ENCODE measurements around the gene NPSR1. TPM values are rescaled to one million over a fixed set of nuclear protein-coding genes. Genes with fewer than 3 reads are reported as not detected.
A peak's percentile ranks its signal among the peaks of the same experiment; 100 is the strongest.

NPSR1 gene
- total RNA-seq, 1 donor from 2014 or later = not detected

GRCh38 chr7:34750636-34751035 is 92.6 kb downstream of the NPSR1 start:
- ATAC-seq (no peak), DNase-seq (no peak)
- H3K4me1 ChIP-seq = no peaks in the 10 kb centered on the region
- intact Hi-C loops (cut with DNase I) = no loop called here
- no peaks in the 10 kb centered on the region for H3K9me3 ChIP-seq
- no peaks in the 10 kb centered on the region for H3K36me3 ChIP-seq
- TF ChIP-seq, protein P1, sequence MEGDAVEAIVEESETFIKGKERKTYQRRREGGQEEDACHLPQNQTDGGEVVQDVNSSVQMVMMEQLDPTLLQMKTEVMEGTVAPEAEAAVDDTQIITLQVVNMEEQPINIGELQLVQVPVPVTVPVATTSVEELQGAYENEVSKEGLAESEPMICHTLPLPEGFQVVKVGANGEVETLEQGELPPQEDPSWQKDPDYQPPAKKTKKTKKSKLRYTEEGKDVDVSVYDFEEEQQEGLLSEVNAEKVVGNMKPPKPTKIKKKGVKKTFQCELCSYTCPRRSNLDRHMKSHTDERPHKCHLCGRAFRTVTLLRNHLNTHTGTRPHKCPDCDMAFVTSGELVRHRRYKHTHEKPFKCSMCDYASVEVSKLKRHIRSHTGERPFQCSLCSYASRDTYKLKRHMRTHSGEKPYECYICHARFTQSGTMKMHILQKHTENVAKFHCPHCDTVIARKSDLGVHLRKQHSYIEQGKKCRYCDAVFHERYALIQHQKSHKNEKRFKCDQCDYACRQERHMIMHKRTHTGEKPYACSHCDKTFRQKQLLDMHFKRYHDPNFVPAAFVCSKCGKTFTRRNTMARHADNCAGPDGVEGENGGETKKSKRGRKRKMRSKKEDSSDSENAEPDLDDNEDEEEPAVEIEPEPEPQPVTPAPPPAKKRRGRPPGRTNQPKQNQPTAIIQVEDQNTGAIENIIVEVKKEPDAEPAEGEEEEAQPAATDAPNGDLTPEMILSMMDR (IDR thresholded peaks at IDR 0.05) = no peak
- H3K4me3 ChIP-seq = no peak overlapping the region
- no peaks in the 10 kb centered on the region for H3K27me3 ChIP-seq (ENCODE audit: low read depth)
- no peak overlapping the region for H3K27ac ChIP-seq

- ATAC-seq (peak in 1 of 2 donors; percentile 3), DNase-seq (no peak)
- no peak overlapping the region for H3K4me3 ChIP-seq
- H3K27ac ChIP-seq = peak overlapping the region; percentile 4
- H3K27me3 ChIP-seq (ENCODE audit: low read depth) = no peaks in the 10 kb centered on the region
- TF ChIP-seq, protein P1 (IDR thresholded peaks at IDR 0.05) = no peak
- intact Hi-C loops (cut with DNase I) = no loop called here
- H3K9me3 ChIP-seq = no peaks in the 10 kb centered on the region
- no peaks in the 10 kb centered on the region for H3K36me3 ChIP-seq
- H3K4me1 ChIP-seq = no peaks in the 10 kb centered on the region
Observed at GRCh38 chr7:34751725-34752643, 94.0 kb downstream of the NPSR1 start.

- intact Hi-C loops (cut with DNase I) = no loop called here
Observed at GRCh38 chr7:34752929-34753328, 94.9 kb downstream of the NPSR1 start.

DNA sequence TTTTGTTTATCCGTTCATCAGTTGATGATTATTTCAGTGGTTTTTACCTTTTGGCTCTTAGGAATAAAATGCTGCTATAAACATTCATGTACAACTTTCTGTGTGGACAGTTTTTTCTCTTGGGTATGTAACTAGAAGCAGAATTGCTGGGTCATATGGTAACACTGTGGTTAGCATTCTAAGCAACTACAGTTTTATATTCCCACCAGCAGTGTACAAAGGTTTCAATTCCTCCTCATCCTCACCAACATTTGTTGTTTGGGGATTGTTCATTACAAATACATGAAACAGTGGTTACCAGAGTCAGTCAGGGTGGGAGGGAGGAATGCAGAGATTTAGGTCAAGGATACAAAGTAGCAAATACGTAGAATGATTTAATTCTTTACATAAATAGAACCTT is 97.0 kb downstream of the NPSR1 start:
- DNase-seq = no peak
- Histone ChIP-seq H3K27me3 (ENCODE audit: low read depth) (no peaks in the 10 kb centered on the region), H3K9me3 (no peaks in the 10 kb centered on the region), H3K4me3 (no peak overlapping the region), H3K4me1 (no peaks in the 10 kb centered on the region), H3K27ac (no peak overlapping the region), H3K36me3 (no peaks in the 10 kb centered on the region)
- intact Hi-C loops (cut with DNase I) = no loop called here
- TF ChIP-seq, protein P1 (IDR thresholded peaks at IDR 0.05) = no peak
- ATAC-seq = no peak

More at GRCh38 chr7:34752929-34753328, 94.9 kb downstream of the NPSR1 start:
- Histone ChIP-seq H3K4me3 (no peak overlapping the region), H3K36me3 (no peaks in the 10 kb centered on the region), H3K9me3 (no peaks in the 10 kb centered on the region), H3K4me1 (no peaks in the 10 kb centered on the region), H3K27ac (peak overlapping the region; percentile 21), H3K27me3 (ENCODE audit: low read depth) (no peaks in the 10 kb centered on the region)
- DNase-seq (no peak), ATAC-seq (no peak)
- TF ChIP-seq, protein P1 (IDR thresholded peaks at IDR 0.05) = no peak

- ATAC-seq = no peak
- no peaks in the 10 kb centered on the region for H3K27me3 ChIP-seq (ENCODE audit: low read depth)
- no peak overlapping the region for H3K27ac ChIP-seq
- no peaks in the 10 kb centered on the region for H3K9me3 ChIP-seq
- H3K36me3 ChIP-seq = no peaks in the 10 kb centered on the region
- no peaks in the 10 kb centered on the region for H3K4me1 ChIP-seq
- TF ChIP-seq, protein P1 (IDR thresholded peaks at IDR 0.05) = no peak
- no peak for DNase-seq
- H3K4me3 ChIP-seq = no peak overlapping the region
- intact Hi-C loops (cut with DNase I) = no loop called here
Observed at GRCh38 chr7:34756025-34756437, 98.0 kb downstream of the NPSR1 start.
